ENCODE data around the gene PRKCQ.

PRKCQ gene

DNA sequence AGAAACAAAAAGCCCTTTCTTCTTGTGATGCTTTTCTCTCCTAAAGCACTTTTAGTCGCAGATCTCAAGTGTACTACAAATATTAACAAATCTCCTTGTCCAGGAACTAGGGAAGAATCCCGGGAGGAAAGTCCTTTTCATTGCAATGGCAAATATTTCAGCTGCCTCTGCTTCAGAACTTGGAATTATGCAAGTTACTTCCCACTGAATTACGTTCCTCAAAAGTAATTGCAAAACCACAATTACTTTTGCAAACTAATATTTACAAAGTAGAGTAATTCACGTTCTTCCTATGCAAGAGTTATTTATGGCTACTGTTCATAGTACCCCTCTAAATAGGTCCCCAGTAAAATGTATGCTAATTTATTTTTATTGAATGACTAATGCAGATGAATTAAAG is 14.5 kb downstream of the PRKCQ start:
- no peak for DNase-seq

DNA sequence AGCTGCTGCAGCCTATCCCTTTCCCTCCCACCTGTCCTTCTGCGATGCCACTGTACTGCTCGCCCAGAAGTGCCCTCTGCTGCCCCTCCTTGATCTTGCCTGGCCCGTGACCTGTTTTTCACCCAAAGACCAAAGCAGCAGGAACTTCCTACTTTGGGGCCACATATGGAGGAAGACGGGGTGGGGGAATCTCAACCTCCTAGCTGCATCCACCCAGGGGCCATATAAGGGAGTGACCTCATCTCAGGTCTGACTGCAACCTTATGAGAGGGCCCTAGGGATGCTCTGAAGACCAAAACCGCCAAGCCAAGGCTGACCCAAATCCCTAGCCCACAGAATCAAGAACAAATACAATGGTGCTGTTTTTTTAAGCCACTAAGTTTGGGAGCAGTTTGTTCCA is 15.7 kb downstream of the PRKCQ start:
- DNase-seq, result no peak

DNA sequence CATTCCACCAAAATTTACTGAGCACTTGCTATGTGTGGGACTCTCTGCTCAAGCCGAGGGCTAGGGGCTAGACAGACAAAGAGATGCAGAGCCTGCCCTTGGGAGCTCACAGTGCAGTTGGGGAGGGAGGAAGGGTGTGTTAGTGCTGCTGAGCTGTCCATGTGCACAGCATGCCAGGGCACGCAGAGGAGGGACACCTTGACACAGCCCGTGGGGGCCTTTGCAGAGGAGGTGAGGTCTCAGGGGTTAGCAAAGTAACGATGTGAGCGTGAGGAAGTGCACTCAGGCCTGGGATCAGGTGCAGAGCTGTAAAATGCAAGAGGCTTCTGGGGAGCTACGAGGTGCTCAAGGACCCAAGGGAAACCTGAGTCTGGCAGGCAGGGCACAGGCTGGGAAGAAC is 16.3 kb downstream of the PRKCQ start:
- no peak for DNase-seq

DNA sequence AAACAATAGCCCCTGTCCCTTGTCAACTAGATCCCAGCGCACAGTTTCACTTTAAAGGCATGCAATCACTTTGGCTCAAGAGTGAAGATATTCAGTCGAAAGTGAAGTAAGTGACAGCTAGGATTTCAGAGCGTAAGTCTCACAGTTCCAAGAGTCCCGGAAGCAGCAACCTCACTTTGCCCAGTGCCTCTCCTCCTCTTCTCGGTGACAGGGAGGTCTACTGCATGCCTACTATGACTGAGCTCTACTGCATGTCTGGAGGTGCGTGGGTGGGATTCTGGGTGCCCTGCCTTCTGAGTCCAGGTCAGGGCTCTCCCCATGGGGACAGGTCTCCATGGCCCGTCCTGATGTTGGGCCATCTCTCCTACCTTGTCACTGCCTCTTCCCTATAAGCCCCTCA is 17.0 kb downstream of the PRKCQ start:
- DNase-seq, result no peak

DNA sequence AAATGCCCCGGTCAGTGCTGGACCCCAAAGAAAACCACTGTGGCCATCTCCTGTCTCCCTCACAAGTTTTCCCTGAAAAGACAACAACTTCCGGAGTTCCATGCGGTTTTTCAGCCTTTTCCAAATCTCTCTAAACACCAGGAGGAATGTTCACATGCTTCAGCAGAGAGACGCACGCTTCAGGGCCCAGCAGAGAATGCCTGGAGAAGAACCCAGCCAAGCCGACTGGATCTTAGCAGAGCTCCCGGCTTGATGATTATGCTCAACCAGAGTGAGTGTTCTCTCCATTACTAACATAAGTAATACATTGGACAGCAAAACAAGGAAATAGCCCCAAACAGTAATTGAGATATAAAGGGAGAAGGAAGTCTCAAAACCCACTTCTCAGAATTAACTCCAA is 17.9 kb downstream of the PRKCQ start:
- no peak for DNase-seq

DNA sequence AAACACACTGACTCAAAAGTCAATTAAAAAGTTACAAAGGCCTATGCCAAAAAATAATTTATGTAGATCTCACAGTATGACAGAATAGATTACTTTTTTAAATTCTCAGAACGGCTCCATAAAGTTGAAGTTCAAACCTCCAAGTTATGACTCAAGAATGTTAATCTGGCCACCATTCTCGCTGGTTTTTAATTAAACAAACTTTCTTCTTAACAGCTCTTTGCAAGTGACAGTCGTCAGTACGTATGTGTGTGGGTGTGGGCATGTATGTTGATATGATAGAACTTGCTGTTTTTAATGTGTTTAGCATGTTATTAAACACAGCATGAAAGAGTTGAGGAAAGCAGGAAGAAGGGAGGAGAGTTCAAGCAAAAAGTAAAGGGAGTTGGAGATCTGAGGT is 18.5 kb downstream of the PRKCQ start:
- DNase-seq, result no peak

DNA sequence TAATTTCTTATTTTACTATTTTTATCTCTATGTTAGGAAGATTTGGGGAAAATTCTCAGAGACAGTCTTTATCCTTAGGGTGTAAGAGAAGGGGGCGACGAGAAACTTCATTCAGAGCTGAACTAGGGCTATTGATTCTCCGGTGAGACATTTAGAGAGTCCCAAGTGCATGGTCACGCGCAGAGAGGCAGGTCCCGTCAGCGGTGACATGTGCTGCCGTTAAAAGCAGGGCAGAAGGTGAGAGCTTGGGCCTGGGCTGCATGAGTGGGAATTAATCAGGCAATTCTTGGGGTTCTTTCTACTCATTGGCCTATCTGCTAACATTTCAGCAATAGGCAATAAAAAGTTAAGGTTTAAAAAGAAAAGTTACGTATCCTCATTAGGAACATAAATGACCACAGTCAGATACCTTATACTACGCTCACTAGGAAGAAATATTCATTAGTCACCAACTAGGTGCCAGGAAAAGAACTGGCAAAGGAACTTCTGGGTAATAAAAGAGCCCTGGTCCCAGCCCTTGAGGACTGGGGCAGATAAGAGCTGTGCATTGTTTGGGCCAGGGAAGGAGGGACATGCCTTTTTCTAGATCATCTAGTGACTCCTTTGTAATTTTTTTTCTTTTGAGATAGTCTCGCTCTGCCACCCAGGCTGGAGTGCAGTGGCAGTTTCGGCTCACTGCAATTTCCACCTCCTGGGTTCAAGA is 21.2 kb downstream of the PRKCQ start:
- DNase-seq, result no peak

DNA sequence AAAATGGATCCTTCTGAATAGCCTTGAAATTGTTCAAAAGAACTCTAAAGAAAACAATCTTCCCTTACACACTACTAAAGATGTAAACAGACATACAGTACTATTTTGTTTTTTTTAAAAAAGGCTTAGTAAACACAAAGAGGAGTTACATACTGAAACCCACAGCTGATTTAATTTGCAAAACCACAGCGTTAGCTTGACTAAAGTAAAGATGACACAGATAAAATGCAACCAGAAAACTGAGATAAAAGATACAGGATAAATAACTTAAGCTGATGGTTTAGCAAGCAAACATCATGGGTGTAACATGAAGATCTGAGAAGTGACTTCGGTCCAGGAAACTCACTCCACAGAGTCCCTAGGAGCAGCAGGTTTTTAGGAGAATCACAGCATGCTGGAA is 21.8 kb downstream of the PRKCQ start:
- DNase-seq, result no peak

DNA sequence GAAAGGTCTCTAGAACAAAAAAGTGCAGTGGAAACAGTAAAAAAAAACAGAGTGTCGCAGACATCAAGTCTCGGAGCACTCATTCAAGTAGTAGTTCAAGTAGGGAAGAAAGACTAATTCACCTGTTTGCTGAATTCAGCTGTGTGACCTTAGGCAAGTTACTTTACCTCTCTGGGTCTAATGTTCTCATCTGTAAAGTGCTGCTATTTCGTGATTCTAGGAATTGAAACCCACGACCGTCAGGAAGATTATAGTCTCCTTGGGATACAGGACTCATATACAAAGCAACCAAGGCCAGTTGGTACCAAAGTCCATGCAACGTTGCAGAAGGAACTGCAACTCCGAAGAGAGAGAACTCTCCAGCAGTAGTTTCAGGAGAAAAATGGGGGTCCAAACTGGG is 26.1 kb downstream of the PRKCQ start:
- DNase-seq, result no peak

DNA sequence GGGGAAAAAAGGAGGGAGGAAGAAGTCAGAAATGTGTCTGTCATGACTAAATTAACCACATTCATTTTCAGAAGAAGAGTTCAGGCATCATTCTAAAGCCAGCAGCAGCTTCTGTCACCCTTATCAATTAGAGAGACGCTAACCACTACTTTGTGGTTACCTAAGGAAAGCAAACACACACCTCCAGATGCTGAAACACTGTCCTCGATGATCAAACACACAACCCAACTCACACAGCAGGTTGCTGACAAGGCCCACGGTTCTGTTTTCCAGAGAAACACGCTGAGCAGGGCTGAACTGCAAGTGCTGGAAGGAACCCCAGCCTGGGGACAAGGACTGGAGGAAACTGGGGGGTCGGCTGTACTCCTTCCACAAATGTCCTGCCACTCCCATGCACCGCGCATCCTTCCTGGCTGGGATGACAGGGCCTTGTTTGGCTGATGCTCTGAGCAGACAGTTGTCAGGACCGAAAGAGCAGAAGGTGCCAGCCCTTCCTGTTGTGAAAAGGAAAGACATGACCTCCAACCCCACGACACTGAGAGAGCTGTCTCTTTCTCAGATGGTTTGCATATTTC is 36.6 kb downstream of the PRKCQ start:
- no peak for DNase-seq

DNA sequence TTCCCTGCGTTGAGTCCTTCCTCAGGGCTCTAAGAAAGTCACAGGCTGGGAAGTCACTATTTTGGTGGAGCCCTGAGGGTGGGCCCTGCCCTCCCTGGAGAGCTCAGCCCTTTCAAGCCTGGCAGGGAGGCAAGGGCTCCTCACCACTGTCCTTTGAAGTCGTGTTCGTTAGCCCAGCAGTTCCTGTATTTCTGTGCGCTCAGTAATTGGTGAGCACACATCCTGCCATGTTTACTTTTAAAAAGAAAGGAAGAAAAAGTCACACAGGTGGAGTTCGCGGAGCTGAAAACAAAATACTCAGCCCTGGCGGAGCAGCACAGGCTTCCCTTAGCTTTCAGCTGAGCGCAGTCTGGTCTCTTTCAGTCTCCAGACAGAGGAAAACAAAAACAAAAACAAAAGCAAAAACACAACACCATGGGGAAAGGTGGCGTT is 37.1 kb downstream of the PRKCQ start:
- no peak for DNase-seq

DNA sequence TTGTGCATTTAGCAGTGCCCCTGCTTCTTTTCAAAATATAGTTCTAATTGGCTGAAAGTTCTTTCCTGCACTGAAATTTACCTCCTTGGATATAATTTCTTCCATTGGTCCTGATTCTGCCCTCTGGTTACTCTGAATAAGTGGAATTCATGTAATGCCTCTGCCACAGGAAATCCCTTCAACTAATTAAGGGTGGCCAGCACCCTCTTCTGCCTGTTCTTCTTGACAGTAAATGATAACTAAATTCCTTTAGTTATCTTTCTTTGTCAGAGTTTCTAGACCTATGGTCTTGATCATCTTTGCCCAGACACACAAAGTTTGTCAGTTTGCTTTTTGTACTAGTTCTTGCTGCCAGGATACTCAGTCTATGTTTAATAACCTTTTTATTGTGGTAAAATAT is 40.2 kb downstream of the PRKCQ start:
- no peak for DNase-seq

DNA sequence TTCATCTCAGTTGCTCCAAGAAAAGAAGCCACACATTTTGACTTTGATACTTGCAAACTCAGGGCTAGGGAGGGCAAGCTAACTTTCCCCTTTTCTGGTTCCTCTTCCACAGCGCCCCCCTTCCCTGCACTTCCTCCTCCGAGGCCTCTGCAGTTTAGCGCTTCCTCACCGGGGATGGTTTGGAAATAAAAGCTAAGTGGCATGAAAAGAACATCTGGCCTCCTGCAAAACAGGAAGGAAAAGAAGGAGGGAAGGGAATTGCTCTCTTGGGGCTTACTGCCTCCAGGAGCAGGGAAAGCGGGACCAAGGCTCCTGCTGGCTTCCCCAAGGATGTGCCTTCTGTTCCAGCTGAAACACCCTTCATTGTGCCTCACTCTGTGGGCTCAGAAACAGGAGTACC is 42.3 kb downstream of the PRKCQ start:
- no peak for DNase-seq

DNA sequence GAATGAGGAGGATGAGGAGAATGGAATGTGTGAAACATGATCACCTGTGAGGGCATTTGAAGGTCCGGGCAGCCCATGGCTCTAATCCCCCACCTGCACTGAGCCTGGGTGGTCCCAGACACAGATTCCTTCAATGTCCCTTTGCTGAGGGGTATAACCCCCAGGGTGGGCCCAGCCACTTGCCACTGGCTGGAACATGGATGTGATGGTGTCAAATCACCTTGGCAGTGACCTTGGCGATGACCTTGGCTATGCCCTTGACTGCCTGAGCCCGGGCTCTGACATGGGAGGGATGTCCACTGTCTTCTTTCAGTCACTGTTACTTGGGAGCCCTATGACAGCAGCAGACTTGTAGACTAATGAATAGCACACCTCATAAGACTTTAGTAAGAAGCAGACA is 44.0 kb downstream of the PRKCQ start:
- no peak for DNase-seq

DNA sequence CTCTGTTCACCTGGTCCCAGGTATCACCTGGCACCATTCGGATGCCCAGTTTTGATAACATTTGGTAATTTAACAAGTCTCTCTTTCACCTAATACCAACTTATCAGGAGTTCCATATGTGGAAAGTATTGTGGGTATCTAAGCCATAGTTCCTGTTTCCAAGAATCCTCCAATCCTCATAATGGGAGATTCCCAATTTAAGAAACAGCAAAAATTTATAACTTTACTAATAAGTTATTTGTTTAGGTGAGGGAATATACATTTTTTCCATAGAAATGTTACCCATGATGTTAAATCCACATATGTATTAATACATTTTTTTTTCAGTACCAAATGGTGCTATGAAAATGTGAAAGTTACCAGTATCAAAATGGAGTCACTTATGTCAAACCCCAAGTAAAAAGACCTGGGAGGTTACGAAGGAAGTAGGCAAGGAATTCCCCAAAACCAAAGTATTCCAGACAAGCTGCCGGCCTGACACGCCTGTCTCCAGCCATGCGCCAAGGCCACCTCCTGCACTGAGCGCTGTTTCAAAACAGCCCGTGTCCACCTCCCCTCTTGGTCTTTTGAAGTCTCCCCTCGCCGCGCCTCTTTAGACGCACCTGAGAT is 44.8 kb downstream of the PRKCQ start:
- no peak for DNase-seq

DNA sequence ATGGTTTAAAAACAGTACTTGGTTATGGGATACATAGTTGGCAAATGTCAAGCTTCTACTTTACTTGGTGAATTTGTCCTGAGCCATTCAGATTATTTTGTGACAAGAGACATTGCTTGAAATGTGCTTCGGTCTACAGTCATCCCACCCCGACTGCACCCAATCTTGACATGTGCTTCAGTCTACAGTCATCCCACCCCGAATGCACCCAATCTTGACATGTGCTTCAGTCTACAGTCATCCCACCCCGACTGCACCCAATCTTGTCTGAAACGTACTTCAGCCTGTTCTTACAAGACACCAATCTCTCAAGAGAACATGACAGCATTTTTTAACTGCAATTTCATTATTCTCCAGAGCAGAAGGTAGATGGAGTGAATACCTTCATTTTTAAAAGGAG is 47.8 kb downstream of the PRKCQ start:
- DNase-seq, result no peak

DNA sequence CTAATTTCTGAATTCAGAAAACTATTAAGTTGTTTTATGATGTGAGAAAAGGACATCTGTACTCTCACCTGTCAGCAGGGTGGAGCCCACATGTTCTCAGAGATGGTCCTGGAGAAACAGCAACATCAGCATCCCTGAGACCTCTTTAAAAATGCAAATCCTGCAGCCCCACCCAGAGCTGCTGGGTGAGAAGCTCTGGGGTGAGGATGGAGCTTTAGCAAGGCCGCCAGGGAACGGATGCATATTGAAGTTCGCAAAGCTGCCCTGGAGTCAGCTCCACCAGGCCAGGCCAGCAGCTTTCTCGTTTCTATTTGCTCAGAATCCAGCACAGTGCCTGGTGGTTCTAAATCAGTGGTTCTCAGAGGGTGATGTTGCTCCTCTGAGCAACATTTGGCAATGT is 49.1 kb downstream of the PRKCQ start:
- no peak for DNase-seq

DNA sequence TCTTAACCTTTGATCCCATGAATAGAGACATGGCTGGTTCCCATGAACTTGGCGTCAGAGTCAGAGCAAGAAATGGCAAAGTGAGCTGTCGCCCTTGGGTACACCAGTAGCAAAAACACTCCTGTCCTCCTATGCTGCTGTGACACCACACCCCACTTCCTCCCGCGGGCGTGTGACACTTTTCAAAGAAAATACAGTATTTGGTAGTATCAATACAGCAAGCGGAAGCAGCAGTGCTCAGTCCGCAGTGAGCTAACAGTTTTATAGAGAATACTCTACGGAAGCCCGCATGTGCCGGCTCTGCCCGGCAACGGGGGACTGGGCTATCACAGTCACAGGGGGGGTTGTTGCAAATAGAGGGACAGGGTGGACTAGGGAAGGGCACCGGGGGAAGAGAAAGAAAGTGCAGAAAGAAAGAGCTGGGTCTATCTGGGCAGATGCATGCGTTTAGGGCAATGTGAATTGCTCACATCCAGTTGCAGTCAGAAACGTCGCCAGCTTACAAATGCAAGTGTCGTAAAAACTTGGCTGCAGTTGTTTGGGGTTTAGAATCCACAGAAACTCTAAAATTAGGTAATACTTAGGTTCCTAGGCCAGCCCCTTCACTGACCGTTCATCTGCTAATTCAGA is 49.8 kb downstream of the PRKCQ start:
- no peak for DNase-seq

DNA sequence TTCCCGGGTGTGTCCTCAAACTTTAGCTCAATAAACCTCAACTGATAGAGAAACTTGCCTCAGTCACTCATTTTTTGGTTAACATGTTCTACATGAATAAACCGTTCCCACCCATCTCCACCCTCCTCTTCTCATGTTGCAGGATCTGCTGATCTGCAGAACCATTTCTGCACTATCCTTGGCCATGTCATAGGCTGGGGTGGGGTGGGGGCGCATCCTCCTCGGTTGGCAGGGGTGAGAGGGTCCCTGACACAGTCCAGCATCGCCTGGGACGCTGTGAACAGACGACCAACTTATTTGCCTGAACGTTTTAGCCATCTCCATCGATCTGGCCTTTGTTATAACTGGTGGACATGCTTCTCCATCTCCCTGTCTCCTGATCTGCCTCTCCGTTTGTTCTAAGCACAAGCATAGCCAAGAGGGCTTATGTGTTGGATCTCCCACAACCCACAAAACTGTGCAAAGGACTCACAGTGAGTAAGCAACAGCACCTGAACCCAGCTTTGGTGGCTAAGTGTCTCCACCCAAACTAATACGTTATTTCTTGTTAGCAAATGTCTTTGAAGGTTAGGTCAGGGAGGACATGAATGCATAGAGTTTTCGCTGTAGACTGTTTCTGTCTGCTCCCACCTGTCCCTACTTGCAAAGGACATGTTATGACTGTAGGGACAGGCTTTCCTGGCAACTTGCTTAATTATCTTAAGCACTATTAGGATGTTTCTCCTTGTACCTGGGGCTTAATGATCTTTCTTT is 51.7 kb downstream of the PRKCQ start:
- no peak for DNase-seq

DNA sequence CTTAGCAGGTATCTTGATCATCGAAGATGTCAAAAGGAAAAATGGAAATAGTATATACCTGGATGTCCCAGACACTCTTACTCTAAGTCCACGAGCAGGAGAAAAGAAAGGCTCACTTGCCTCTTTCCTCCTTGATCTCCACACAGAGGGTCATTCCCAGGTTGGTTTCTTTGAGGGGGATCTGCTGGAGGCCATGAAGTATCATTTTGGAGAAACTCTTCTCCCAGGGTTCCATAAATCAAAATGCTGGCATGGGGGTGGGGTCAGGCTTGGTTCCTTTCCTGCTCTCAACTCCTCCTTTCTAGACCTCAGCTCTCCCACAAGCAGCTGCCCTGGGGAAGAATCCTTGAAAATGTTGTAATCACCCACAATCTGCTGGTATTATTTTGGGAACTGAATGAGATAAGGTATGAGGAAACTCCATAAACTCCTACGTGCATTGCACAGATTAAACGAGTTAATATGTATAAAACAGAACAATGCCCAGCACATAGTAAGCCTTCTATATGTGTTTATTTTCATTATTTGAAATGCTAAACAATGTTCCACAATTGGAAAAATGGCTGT is 54.4 kb downstream of the PRKCQ start:
- no peak for DNase-seq

DNA sequence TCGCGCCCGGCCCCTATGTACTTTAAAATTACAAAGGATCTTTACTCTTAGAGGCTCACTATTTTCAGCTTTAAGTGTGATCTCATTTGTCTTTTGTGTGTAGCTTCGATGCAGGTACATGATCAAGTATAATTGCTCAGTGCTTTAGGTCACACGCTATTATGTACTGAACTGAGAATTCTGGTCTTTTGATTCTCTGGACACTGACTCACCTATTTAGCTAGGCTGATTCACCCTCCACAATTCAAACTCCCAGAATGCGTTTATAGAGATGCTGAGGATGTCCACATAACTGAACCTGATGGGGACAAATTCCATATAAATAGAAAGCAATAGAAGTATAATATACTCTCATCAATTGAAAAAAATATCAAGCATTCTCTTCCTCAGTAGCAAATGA is 57.8 kb downstream of the PRKCQ start:
- DNase-seq, result no peak

DNA sequence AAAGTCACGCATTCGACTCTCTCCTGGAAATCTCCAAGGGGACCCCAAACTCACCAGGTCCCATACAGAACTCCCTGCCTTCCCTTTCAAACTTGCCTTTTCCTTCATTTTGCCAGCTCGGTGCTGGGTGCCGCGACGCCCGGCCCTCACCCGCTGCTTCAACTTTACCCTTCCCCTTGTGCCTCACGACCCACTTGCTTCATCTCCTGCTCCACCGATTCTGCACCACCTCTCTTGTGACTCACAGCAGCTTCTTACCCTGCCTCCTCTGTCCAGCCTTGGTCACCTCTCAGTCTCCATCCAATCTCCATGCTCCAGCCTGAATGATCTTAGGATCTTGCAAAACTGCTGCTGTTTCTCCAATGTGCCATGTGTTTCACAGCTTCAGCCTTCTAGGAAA is 59.9 kb downstream of the PRKCQ start:
- no peak for DNase-seq

DNA sequence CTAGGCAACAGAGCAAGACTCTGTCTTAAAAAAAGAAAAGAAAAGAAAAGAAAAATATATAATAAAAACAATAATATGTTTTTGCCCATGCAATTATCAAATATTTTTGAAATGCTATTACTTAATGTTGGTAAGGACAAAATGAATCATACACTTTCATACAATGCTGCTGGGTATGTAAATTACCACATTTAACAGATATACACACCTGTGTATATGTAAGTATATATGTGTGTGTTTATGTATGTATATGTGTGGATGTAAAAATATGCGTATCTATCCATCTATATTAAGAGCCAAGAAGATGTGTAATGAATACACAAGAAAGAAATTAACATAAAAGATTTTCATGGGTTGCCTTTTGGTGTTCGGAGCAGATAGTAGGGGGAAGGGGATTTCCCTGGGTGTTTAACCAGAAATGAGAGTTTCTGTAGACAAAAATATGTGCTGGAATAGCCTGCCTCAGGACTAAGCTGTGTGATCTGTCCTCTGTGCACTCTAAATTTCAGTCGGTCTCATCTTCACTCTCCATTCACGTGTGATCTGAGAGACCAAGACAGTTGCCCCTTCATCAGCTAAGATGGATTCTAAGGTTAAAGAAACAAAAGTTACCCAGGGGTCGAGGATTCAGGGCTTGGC is 61.2 kb downstream of the PRKCQ start:
- DNase-seq, result no peak

Data from T1000 (cell line).